ENCODE results near the gene TRIP4.

The TRIP4 gene

DNA sequence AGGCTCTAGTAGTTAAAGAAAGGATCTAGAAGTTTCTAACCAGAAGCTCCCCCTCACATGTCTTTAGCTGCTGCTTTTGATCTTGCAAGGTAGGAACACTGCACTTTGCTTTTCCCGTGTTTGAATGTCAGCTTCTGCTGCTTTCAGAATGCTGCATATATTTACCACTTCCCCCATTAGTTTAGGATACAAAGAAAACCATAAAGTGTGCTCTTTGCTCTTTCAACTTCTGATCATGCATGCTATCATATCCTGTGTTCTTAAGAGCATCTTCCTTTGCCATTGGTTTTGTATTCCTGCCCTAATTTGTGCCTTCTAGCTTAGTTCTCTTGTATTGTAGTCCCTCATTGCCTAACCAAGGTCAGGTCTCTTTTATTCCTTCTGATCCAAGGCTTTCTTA lies 116.0 kb downstream of the TRIP4 start:
- DNase-seq = no peak
- Histone ChIP-seq H3K27ac (no peak overlapping the region), H3K36me3 (peaks cover 0 to 22% (median 14%) of the 10 kb centered on the region in 3 donors), H3K9me3 (no peaks in the 10 kb centered on the region), H3K27me3 (no peaks in the 10 kb centered on the region), H3K4me3 (no peak overlapping the region), H3K4me1 (peaks cover 0 to 42% (median 14%) of the 10 kb centered on the region in 4 donors)
- intact Hi-C loops (cut with DNase I; ENCODE audit: low total_unique reads) = no loop called here
- TF ChIP-seq, protein P1, sequence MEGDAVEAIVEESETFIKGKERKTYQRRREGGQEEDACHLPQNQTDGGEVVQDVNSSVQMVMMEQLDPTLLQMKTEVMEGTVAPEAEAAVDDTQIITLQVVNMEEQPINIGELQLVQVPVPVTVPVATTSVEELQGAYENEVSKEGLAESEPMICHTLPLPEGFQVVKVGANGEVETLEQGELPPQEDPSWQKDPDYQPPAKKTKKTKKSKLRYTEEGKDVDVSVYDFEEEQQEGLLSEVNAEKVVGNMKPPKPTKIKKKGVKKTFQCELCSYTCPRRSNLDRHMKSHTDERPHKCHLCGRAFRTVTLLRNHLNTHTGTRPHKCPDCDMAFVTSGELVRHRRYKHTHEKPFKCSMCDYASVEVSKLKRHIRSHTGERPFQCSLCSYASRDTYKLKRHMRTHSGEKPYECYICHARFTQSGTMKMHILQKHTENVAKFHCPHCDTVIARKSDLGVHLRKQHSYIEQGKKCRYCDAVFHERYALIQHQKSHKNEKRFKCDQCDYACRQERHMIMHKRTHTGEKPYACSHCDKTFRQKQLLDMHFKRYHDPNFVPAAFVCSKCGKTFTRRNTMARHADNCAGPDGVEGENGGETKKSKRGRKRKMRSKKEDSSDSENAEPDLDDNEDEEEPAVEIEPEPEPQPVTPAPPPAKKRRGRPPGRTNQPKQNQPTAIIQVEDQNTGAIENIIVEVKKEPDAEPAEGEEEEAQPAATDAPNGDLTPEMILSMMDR (IDR thresholded peaks at IDR 0.05) = no peak
